Measurements from ENCODE around the gene PSG4. TPM values are rescaled to one million over a fixed set of nuclear protein-coding genes. Genes with fewer than 3 reads are reported as not detected.

Gene PSG4
- total RNA-seq, 1 donor from 2014 or later, result not detected

Other genes starting within 250 kb of the PSG4 start
- 1.1 and 2.8 TPM in 2 replicates for gene PSG11, start 179.2 kb downstream of the PSG4 start, total RNA-seq
- 0.16 TPM in 1 of 2 replicates, not detected in the other for gene PSG2, start 122.9 kb downstream of the PSG4 start, total RNA-seq
- gene PSG5, start 19.1 kb downstream of the PSG4 start, total RNA-seq, result not detected in 2 replicates
- not detected in 2 replicates for gene PSG9, start 63.9 kb upstream of the PSG4 start, total RNA-seq
- gene CD177, start 148.0 kb upstream of the PSG4 start, total RNA-seq, result 0.10 and 0.29 TPM in 2 replicates
- not detected in 2 replicates for gene TEX101, start 209.3 kb upstream of the PSG4 start, total RNA-seq